K562 (cell line): ENCODE data around the gene ZNF488. TPM values are rescaled to one million over a fixed set of nuclear protein-coding genes. Genes with fewer than 3 reads are reported as not detected.
A peak's percentile ranks its signal among the peaks of the same experiment; 100 is the strongest.

Source experiments
- CXXC5 ChIP-seq: fragments of 250-450 bp; sonication (Bioruptor Pico); IDR thresholded peaks from 2 replicates; pipeline ENCODE4 v1.8.0; 2022; ENCODE audit warnings: inconsistent platforms, mild to moderate bottlenecking, moderate library complexity
- ELF4 ChIP-seq: fragments of 450-650 bp; formaldehyde crosslinking; IDR thresholded peaks from 2 replicates; pipeline ENCODE4 v1.4.0; 2022; ENCODE audit warnings: missing genetic modification characterization
- ETS2 ChIP-seq: IDR thresholded peaks from 2 replicates; pipeline ENCODE4 v1.6.1; 2016; ENCODE audit warnings: borderline replicate concordance, missing genetic modification characterization, mild to moderate bottlenecking, moderate library complexity, missing compliant biosample characterization; ENCODE audit not compliant: poor library complexity, severe bottlenecking
- FUS ChIP-seq: fragments of 200-400 bp; formaldehyde crosslinking; optimal IDR thresholded peaks from 2 replicates; pipeline ENCODE3; 2017; ENCODE audit warnings: low read depth, low read length
- ILF3 ChIP-seq: fragments of 450-650 bp; IDR thresholded peaks from 2 replicates; pipeline ENCODE4 v1.6.1; 2018; ENCODE audit warnings: antibody characterized with exemption, mild to moderate bottlenecking, moderate library complexity, borderline replicate concordance
- MTA3 ChIP-seq: fragments of 450-650 bp; formaldehyde crosslinking; IDR thresholded peaks from 2 replicates; pipeline ENCODE4 v1.6.1; 2017; ENCODE audit warnings: mild to moderate bottlenecking, borderline replicate concordance
- NUFIP1 ChIP-seq: fragments of 450-650 bp; IDR thresholded peaks from 2 replicates; pipeline ENCODE4 v1.6.1; 2018; ENCODE audit not compliant: partially characterized antibody
- OTX1 ChIP-seq: fragments of 450-650 bp; formaldehyde crosslinking; IDR thresholded peaks from 2 replicates; pipeline ENCODE4 v1.4.0; 2022; ENCODE audit warnings: mild to moderate bottlenecking
- RUNX1 ChIP-seq: sonication (generic); IDR thresholded peaks from 2 replicates; pipeline ENCODE4 v1.6.1; 2016; ENCODE audit warnings: antibody characterized with exemption, low read depth
- TRIM28 ChIP-seq: fragments of 450-650 bp; IDR thresholded peaks from 2 replicates; pipeline ENCODE4 v1.6.1; 2017
- USF1 ChIP-seq: sonication (generic); formaldehyde crosslinking; IDR thresholded peaks from 2 replicates; pipeline ENCODE4 v1.9.0; 2022; ENCODE audit warnings: mild to moderate bottlenecking, missing genetic modification reagents
- ZBTB1 ChIP-seq: sonication (generic); formaldehyde crosslinking; IDR thresholded peaks from 2 replicates; pipeline ENCODE4 v1.8.1; 2023; ENCODE audit warnings: missing genetic modification reagents, low read depth, mild to moderate bottlenecking, borderline replicate concordance
- ZBTB26 ChIP-seq: fragments of 450-650 bp; formaldehyde crosslinking; IDR thresholded peaks from 2 replicates; pipeline ENCODE4 v1.4.0; 2022; ENCODE audit warnings: missing genetic modification characterization
- ZNF609 ChIP-seq: sonication (generic); formaldehyde crosslinking; IDR thresholded peaks from 2 replicates; pipeline ENCODE4 v1.8.1; 2023; ENCODE audit warnings: missing genetic modification reagents, mild to moderate bottlenecking, borderline replicate concordance
- polyA plus RNA-seq, 8 experiments: library from polyadenylated mRNA; depleted of rRNA in 4 of 8; stranded (reverse) in 5 of 8; unstranded in 3 of 8; fragments of >200 nt; fragmentation: Nextera tagmentation in 2 of 8; fragmentation: Illumina TruSeq in 1 of 8; extraction: Ambion mirVana in 2 of 8; extraction: Trizol in 1 of 8; gene quantifications; 2 replicates each; pipeline versions ENCODE4 v1.2.1 to v1.2.3, GENCODE V29; 2011 to 2014; ENCODE audit warnings: inconsistent platforms in 1 of 8, missing spikeins in 1 of 8
- total RNA-seq, 7 experiments: library from RNA; depleted of rRNA in 6 of 7; stranded (reverse); fragments of >200 nt in 6 of 7; fragmentation: Illumina TruSeq in 2 of 7; extraction: Trizol in 2 of 7; gene quantifications; 2 replicates each; pipeline versions ENCODE4 v1.2.1 to v1.2.3, GENCODE V29; 2011 to 2021; ENCODE audit warnings: low replicate concordance in 1 of 7
- TF ChIP-seq, protein P1 (sequence below): fragments of 250-450 bp; sonication (Bioruptor Pico); IDR thresholded peaks from 2 replicates; pipeline ENCODE4 v1.4.0; 2020; ENCODE audit warnings: mild to moderate bottlenecking, moderate library complexity, borderline replicate concordance

ZNF488 gene
- total and polyA plus RNA-seq, 9 of the 15 experiments (the other 6 are each of a cell fraction or from before 2014, with no cell fraction given) = 0.03 to 0.09 (median 0.05) TPM; not detected in 3

GRCh38 chr10:47336387-47337134 is 47.5 kb downstream of the ZNF488 start (continued):
- no peak for TF ChIP-seq ETS2 (tag)
- TF ChIP-seq ZBTB26 = no peak
- TF ChIP-seq USF1 (CRISPR knock-in tag) = no peak
- TF ChIP-seq CXXC5 = peak; percentile 49; the same call in 1 of the 2 replicates
- no peak for TF ChIP-seq ZNF609 (CRISPR knock-in tag)
- no peak for TF ChIP-seq FUS
- TF ChIP-seq ILF3 = no peak
- no peak for TF ChIP-seq ZBTB1
- TF ChIP-seq, protein P1, sequence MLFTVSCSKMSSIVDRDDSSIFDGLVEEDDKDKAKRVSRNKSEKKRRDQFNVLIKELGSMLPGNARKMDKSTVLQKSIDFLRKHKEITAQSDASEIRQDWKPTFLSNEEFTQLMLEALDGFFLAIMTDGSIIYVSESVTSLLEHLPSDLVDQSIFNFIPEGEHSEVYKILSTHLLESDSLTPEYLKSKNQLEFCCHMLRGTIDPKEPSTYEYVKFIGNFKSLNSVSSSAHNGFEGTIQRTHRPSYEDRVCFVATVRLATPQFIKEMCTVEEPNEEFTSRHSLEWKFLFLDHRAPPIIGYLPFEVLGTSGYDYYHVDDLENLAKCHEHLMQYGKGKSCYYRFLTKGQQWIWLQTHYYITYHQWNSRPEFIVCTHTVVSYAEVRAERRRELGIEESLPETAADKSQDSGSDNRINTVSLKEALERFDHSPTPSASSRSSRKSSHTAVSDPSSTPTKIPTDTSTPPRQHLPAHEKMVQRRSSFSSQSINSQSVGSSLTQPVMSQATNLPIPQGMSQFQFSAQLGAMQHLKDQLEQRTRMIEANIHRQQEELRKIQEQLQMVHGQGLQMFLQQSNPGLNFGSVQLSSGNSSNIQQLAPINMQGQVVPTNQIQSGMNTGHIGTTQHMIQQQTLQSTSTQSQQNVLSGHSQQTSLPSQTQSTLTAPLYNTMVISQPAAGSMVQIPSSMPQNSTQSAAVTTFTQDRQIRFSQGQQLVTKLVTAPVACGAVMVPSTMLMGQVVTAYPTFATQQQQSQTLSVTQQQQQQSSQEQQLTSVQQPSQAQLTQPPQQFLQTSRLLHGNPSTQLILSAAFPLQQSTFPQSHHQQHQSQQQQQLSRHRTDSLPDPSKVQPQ (CRISPR knock-in tag) = no peak
- TF ChIP-seq RUNX1 = no peak
- 0 out of 2 replicates have a peak, but pooled peaks have one; percentile 8 for TF ChIP-seq OTX1
- peak; percentile 68; the same call in 1 of the 2 replicates for TF ChIP-seq MTA3
- no peak for TF ChIP-seq NUFIP1
- TF ChIP-seq ELF4 = no peak
- TF ChIP-seq TRIM28 = no peak
